ENCODE results near the gene SLC17A5. TPM values are rescaled to one million over a fixed set of nuclear protein-coding genes. Genes with fewer than 3 reads are reported as not detected.
"Not testable (repeated sequence)": the region's sequence is repeated elsewhere in the genome, so short reads cannot be mapped to it uniquely, and the experiment has no call there.

The SLC17A5 gene
- total RNA-seq, 4 donors from 2014 or later: 15.0 to 17.9 (median 16.2) TPM

- no peak overlapping the region for H3K27ac ChIP-seq (replicated peaks in 1 of 4)
- TF ChIP-seq, protein P1, sequence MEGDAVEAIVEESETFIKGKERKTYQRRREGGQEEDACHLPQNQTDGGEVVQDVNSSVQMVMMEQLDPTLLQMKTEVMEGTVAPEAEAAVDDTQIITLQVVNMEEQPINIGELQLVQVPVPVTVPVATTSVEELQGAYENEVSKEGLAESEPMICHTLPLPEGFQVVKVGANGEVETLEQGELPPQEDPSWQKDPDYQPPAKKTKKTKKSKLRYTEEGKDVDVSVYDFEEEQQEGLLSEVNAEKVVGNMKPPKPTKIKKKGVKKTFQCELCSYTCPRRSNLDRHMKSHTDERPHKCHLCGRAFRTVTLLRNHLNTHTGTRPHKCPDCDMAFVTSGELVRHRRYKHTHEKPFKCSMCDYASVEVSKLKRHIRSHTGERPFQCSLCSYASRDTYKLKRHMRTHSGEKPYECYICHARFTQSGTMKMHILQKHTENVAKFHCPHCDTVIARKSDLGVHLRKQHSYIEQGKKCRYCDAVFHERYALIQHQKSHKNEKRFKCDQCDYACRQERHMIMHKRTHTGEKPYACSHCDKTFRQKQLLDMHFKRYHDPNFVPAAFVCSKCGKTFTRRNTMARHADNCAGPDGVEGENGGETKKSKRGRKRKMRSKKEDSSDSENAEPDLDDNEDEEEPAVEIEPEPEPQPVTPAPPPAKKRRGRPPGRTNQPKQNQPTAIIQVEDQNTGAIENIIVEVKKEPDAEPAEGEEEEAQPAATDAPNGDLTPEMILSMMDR (IDR thresholded peaks at IDR 0.05): no peak
- no peak for TF ChIP-seq EP300 (IDR thresholded peaks at IDR 0.05)
- no peak for TF ChIP-seq POLR2A (IDR thresholded peaks at IDR 0.05; ENCODE audit: low read depth)
- no peak for TF ChIP-seq POLR2AphosphoS5 (IDR thresholded peaks at IDR 0.05)
- intact Hi-C loops (cut with DNase I): no loop called here
- WGBS: 89% methylated on average over 9 of the region's 9 CpGs
- H3K9me3 ChIP-seq: no peaks in the 10 kb centered on the region
- H3K4me1 ChIP-seq: no peaks in the 10 kb centered on the region
- no peak overlapping the region for H3K4me3 ChIP-seq
- H3K36me3 ChIP-seq: no peaks in the 10 kb centered on the region
- no peak for DNase-seq (ENCODE audit: extremely low spot score)
- no peaks in the 10 kb centered on the region for H3K27me3 ChIP-seq
These were observed 92.9 kb downstream of the SLC17A5 start for GRCh38 chr6:73560853-73561407.

GRCh38 chr6:73560182-73560732 lies 93.5 kb downstream of the SLC17A5 start:
- H3K27ac ChIP-seq (replicated peaks in 1 of 4): no peak overlapping the region
- no peaks in the 10 kb centered on the region for H3K36me3 ChIP-seq
- H3K4me3 ChIP-seq: no peak overlapping the region
- DNase-seq (ENCODE audit: extremely low spot score): no peak
- 63% methylated on average over 8 of the region's 8 CpGs for WGBS
- no peaks in the 10 kb centered on the region for H3K27me3 ChIP-seq
- TF ChIP-seq EP300 (IDR thresholded peaks at IDR 0.05) (no peak), POLR2A (IDR thresholded peaks at IDR 0.05; ENCODE audit: low read depth) (no peak), POLR2AphosphoS5 (IDR thresholded peaks at IDR 0.05) (no peak)
- TF ChIP-seq, protein P1 (IDR thresholded peaks at IDR 0.05): no peak
- intact Hi-C loops (cut with DNase I): no loop called here
- H3K9me3 ChIP-seq: no peaks in the 10 kb centered on the region
- H3K4me1 ChIP-seq: no peaks in the 10 kb centered on the region

DNA sequence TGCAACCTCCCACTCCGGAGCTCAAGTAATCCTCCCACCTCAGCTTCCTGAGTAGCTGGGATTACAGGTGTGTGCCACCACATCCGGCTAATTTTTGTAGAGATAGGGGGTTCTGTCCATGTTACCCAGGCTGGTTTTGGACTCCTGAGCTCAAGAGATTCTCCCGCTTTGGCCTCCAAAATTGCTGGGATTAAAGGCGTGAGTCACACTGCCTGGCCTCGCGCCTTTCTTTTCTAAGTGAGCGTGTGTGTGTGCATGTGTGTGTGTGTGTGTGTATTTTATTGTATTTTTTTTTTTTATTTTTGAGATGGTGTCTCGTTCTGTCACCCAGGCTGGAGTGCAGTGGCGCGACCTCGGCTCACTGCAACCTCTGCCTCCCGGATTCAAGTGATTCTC lies 94.4 kb downstream of the SLC17A5 start:
- DNase-seq (ENCODE audit: extremely low spot score); H3K4me1 ChIP-seq; H3K4me3 ChIP-seq; H3K27ac ChIP-seq (replicated peaks in 1 of 4); H3K9me3 ChIP-seq; H3K27me3 ChIP-seq; H3K36me3 ChIP-seq; intact Hi-C loops (cut with DNase I): not testable (repeated sequence)
- WGBS: 99% methylated on average over 12 of the region's 12 CpGs

DNA sequence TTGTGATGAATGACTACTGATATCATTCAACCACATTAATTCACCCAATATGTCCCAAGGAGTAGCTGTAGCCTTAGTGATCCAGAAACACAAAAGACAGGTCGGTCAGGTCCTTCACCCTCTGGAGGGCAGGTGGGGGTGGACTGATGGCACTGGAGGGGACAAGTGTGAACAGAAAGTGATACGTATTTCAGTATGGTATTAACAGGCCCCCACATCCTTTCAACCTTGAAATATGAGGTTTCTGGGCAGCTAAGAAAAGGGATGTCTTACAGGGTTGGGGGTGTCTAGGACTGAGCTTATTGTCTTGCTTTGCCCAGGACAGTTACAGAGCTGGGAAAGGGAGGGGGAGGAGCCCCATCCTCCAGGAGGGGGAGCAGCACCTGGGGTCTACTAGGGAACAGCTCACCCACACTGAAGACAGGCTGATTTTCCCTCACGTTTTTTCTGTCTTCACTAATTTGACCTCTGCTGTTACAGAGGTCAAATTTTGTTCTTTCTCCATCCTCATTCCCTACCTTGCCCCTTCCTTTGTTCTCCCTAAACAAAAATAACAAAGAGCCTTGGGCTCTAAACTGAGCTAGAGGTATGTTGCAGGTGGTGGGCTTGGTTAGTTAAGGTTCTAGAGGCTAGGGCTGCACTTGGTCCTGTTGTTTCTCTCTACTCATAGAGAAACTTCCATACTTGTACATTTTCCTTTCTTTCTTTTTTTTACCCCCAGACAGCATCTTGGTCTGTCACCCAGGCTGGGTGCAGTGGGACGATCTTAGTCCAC lies 95.0 kb downstream of the SLC17A5 start:
- Histone ChIP-seq H3K27ac (replicated peaks in 1 of 4) (no peak overlapping the region), H3K27me3 (no peaks in the 10 kb centered on the region), H3K9me3 (no peaks in the 10 kb centered on the region), H3K36me3 (no peaks in the 10 kb centered on the region), H3K4me3 (no peak overlapping the region), H3K4me1 (no peaks in the 10 kb centered on the region)
- no peak for DNase-seq (ENCODE audit: extremely low spot score)
- TF ChIP-seq EP300 (IDR thresholded peaks at IDR 0.05) (no peak), POLR2A (IDR thresholded peaks at IDR 0.05; ENCODE audit: low read depth) (no peak), POLR2AphosphoS5 (IDR thresholded peaks at IDR 0.05) (no peak)
- TF ChIP-seq, protein P1 (IDR thresholded peaks at IDR 0.05): no peak
- WGBS: 88% methylated on average over 4 of the region's 4 CpGs
- intact Hi-C loops (cut with DNase I): no loop called here

GRCh38 chr6:73556836-73557235 lies 97.0 kb downstream of the SLC17A5 start:
- no peaks in the 10 kb centered on the region for H3K4me1 ChIP-seq
- 57% methylated on average over 1 of the region's 1 CpG for WGBS
- no peak for TF ChIP-seq POLR2AphosphoS5 (IDR thresholded peaks at IDR 0.05)
- TF ChIP-seq, protein P1 (IDR thresholded peaks at IDR 0.05): no peak
- no peak for TF ChIP-seq POLR2A (IDR thresholded peaks at IDR 0.05; ENCODE audit: low read depth)
- TF ChIP-seq EP300 (IDR thresholded peaks at IDR 0.05): no peak
- intact Hi-C loops (cut with DNase I): no loop called here
- no peaks in the 10 kb centered on the region for H3K36me3 ChIP-seq
- no peaks in the 10 kb centered on the region for H3K27me3 ChIP-seq
- no peak for DNase-seq (ENCODE audit: extremely low spot score)
- no peak overlapping the region for H3K27ac ChIP-seq (replicated peaks in 1 of 4)
- no peaks in the 10 kb centered on the region for H3K9me3 ChIP-seq
- H3K4me3 ChIP-seq: no peak overlapping the region

- H3K27me3 ChIP-seq; H3K4me1 ChIP-seq; H3K36me3 ChIP-seq; H3K27ac ChIP-seq (replicated peaks in 1 of 4); intact Hi-C loops (cut with DNase I); DNase-seq (ENCODE audit: extremely low spot score); H3K4me3 ChIP-seq; H3K9me3 ChIP-seq: not testable (repeated sequence)
- 94% methylated on average over 11 of the region's 11 CpGs for WGBS
These were observed 98.3 kb downstream of the SLC17A5 start for GRCh38 chr6:73555380-73555949.

- H3K27ac ChIP-seq (replicated peaks in 1 of 4); intact Hi-C loops (cut with DNase I); H3K27me3 ChIP-seq; H3K4me3 ChIP-seq; H3K9me3 ChIP-seq; H3K36me3 ChIP-seq; H3K4me1 ChIP-seq; DNase-seq (ENCODE audit: extremely low spot score): not testable (repeated sequence)
- 98% methylated on average over 4 of the region's 4 CpGs for WGBS
These were observed 102.7 kb downstream of the SLC17A5 start for GRCh38 chr6:73551115-73551514.

All from esophagus muscularis mucosa (tissue), 4 donors.